Neutrophil (primary cell): ENCODE measurements around the gene MUC12.

Experiments used
- H3K27ac ChIP-seq: fragments of 200-600 bp; sonication (generic); 2 replicates; pipeline ENCODE4 v1.5.1; 2016; ENCODE audit warnings: mild to moderate bottlenecking, moderate library complexity
- H3K27me3 ChIP-seq: fragments of 200-600 bp; sonication (generic); 2 replicates; pipeline ENCODE4 v1.6.0; 2016; ENCODE audit warnings: mild to moderate bottlenecking
- H3K36me3 ChIP-seq: fragments of 200-600 bp; sonication (generic); 2 replicates; pipeline ENCODE4 v1.5.1; 2017
- H3K4me1 ChIP-seq, 2 experiments: fragments of 200-600 bp in 1 of 2; sonication (generic) in 1 of 2; 1 replicate in 1 of 2; 2 replicates in 1 of 2; pipeline versions ENCODE4 v1.5.1 to v1.6.1; 2013 to 2016; ENCODE audit warnings: low read depth in 1 of 2, low read length in 1 of 2, mild to moderate bottlenecking in 1 of 2, moderate library complexity in 1 of 2; ENCODE audit not compliant: control insufficient read depth in 1 of 2, insufficient read depth in 1 of 2
- H3K4me3 ChIP-seq, 2 experiments: fragments of 200-600 bp in 1 of 2; sonication (generic) in 1 of 2; 1 replicate in 1 of 2; 2 replicates in 1 of 2; pipeline ENCODE4 v1.5.1; 2013 to 2016; ENCODE audit warnings: low read depth in 1 of 2, low read length in 1 of 2, mild to moderate bottlenecking in 1 of 2, moderate library complexity in 1 of 2
- H3K9me3 ChIP-seq: fragments of 200-600 bp; sonication (generic); 2 replicates; pipeline ENCODE4 v1.5.1; 2016
- TF ChIP-seq, protein P1 (sequence below): fragments of 200-600 bp; sonication (generic); IDR thresholded peaks from 2 replicates; pipeline ENCODE4 v1.5.1; 2016; ENCODE audit warnings: antibody characterized with exemption

The MUC12 gene

GRCh38 chr7:100963874-100964273 lies 5.5 kb upstream of the MUC12 start:
- TF ChIP-seq, protein P1, sequence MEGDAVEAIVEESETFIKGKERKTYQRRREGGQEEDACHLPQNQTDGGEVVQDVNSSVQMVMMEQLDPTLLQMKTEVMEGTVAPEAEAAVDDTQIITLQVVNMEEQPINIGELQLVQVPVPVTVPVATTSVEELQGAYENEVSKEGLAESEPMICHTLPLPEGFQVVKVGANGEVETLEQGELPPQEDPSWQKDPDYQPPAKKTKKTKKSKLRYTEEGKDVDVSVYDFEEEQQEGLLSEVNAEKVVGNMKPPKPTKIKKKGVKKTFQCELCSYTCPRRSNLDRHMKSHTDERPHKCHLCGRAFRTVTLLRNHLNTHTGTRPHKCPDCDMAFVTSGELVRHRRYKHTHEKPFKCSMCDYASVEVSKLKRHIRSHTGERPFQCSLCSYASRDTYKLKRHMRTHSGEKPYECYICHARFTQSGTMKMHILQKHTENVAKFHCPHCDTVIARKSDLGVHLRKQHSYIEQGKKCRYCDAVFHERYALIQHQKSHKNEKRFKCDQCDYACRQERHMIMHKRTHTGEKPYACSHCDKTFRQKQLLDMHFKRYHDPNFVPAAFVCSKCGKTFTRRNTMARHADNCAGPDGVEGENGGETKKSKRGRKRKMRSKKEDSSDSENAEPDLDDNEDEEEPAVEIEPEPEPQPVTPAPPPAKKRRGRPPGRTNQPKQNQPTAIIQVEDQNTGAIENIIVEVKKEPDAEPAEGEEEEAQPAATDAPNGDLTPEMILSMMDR: no peak
- Histone ChIP-seq H3K36me3 (no peaks in the 10 kb centered on the region), H3K4me1 (peaks cover 4 to 12% of the 10 kb centered on the region in 2 experiments), H3K9me3 (no peaks in the 10 kb centered on the region), H3K4me3 (no peak overlapping the region), H3K27me3 (peaks cover 82% of the 10 kb centered on the region), H3K27ac (no peak overlapping the region)

- peaks cover 4 to 12% of the 10 kb centered on the region in 2 experiments for H3K4me1 ChIP-seq
- H3K9me3 ChIP-seq: no peaks in the 10 kb centered on the region
- TF ChIP-seq, protein P1: no peak
- no peaks in the 10 kb centered on the region for H3K36me3 ChIP-seq
- no peak overlapping the region for H3K4me3 ChIP-seq
- H3K27ac ChIP-seq: no peak overlapping the region
- H3K27me3 ChIP-seq: peaks cover 89% of the 10 kb centered on the region
These were observed 4.7 kb upstream of the MUC12 start for GRCh38 chr7:100964630-100965029.

GRCh38 chr7:100965045-100965722 lies 4.2 kb upstream of the MUC12 start:
- TF ChIP-seq, protein P1: no peak
- H3K9me3 ChIP-seq: no peaks in the 10 kb centered on the region
- no peaks in the 10 kb centered on the region for H3K36me3 ChIP-seq
- H3K4me1 ChIP-seq: peaks cover 4 to 12% of the 10 kb centered on the region in 2 experiments
- H3K27ac ChIP-seq: no peak overlapping the region
- H3K4me3 ChIP-seq: no peak overlapping the region
- H3K27me3 ChIP-seq: peaks cover 89% of the 10 kb centered on the region

DNA sequence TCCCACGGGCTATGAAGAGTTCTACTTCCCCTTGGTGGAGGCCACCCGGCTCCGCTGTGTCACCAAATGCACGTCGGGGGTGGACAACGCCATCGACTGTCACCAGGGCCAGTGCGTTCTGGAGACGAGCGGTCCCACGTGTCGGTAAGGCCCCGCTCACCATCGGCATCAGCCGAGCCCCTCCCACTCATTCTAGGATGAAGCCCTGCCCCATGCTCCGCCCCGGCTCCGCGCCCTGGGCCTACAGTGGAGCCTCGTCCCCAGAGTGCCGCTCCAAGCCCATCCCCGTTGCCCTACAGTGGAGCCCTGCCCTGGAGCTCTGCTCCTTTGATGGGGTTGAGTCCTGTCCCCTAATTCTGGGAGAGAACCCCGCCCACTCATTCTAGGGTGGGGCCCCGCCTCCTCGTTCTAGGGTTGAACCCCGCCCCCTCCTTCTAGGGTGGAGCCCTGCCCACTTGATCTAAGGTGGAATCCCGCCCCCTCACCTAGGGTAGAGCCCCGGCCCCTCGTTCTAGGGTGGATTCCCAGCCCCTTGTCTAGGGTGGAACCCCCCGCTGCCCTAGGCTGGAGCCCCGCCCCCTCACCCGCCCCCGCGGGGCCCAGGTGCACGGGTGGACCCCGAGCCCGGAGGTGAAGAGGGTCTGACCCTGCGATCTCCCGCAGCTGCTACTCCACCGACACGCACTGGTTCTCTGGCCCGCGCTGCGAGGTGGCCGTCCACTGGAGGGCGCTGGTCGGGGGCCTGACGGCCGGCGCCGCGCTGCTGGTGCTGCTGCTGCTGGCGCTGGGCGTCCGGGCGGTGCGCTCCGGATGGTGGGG lies 3.4 kb upstream of the MUC12 start:
- Histone ChIP-seq H3K4me1 (peaks cover 4 to 12% of the 10 kb centered on the region in 2 experiments), H3K27ac (peak overlapping the region; percentile 15), H3K4me3 (peak overlapping the region in 1 of 2 experiments; percentile 35), H3K27me3 (peaks cover 82% of the 10 kb centered on the region), H3K36me3 (no peaks in the 10 kb centered on the region), H3K9me3 (no peaks in the 10 kb centered on the region)
- TF ChIP-seq, protein P1: peak; percentile 11

DNA sequence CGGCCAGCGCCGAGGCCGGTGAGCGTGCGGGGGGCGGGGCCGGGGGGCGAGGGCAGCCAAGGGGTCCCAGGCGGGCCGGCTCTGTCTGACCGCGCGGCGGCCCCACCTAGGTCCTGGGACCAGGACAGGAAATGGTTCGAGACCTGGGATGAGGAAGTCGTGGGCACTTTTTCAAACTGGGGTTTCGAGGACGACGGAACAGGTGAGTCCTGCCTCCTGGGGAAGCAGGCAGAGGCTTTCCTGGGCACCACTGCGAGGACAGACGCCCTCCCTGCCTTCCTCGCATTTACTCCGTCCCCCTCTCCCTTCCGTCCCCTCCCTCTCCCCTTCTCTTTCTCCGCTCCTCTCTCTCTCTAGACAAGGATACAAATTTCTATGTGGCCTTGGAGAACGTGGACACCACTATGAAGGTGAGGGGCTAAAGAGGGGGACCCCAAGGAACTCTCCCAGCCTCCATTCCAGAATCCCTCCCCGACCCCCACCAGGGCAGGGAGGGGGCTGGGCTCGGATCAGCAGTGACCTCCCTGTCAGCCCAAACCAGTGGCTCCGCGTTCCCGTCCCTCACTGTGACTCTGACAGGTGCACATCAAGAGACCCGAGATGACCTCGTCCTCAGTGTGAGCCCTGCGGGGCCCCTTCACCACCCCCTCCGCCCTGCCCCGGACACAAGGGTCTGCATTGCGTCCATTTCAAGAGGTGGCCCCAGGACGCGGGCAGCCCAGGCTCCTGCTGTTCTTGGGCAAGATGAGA lies 2.6 kb upstream of the MUC12 start:
- Histone ChIP-seq H3K27ac (peak overlapping the region; percentile 15), H3K36me3 (no peaks in the 10 kb centered on the region), H3K27me3 (peaks cover 84% of the 10 kb centered on the region), H3K4me1 (peaks cover 4 to 12% of the 10 kb centered on the region in 2 experiments), H3K9me3 (no peaks in the 10 kb centered on the region), H3K4me3 (peak overlapping the region in 1 of 2 experiments; percentile 35)
- TF ChIP-seq, protein P1: no peak
